ENCODE data around the gene HEPHL1.

The HEPHL1 gene

GRCh38 chr11:94139416-94139815, 118.3 kb downstream of the HEPHL1 start:
- H3K36me3 ChIP-seq (ENCODE audit: control insufficient read depth, insufficient read depth, low read length) = no peaks in the 10 kb centered on the region

GRCh38 chr11:94140154-94140655, 119.1 kb downstream of the HEPHL1 start:
- H3K79me2 ChIP-seq = no peaks in the 10 kb centered on the region
- TF ChIP-seq CTCF (IDR thresholded peaks at IDR 0.05) = no peak
- H3K27me3 ChIP-seq (ENCODE audit: control insufficient read depth, insufficient read depth, low read length) = no peaks in the 10 kb centered on the region
- no peaks in the 10 kb centered on the region for H3K36me3 ChIP-seq (ENCODE audit: control insufficient read depth, insufficient read depth, low read length)
- H3K4me1 ChIP-seq = no peaks in the 10 kb centered on the region
- H3K4me2 ChIP-seq (ENCODE audit: low read length) = no peak overlapping the region
- no peak overlapping the region for H3K4me3 ChIP-seq (ENCODE audit: low read depth, low read length)
- H3K27ac ChIP-seq = no peak overlapping the region
- H3K9me3 ChIP-seq (ENCODE audit: control insufficient read depth, low read length) = no peaks in the 10 kb centered on the region
- H2AFZ ChIP-seq = no peak overlapping the region
- no peak overlapping the region for H3K9ac ChIP-seq

More at GRCh38 chr11:94139416-94139815, 118.3 kb downstream of the HEPHL1 start:
- Histone ChIP-seq H2AFZ (no peak overlapping the region), H3K79me2 (no peaks in the 10 kb centered on the region), H3K9ac (no peak overlapping the region), H3K4me1 (no peaks in the 10 kb centered on the region), H3K27ac (no peak overlapping the region), H3K4me3 (ENCODE audit: low read depth, low read length) (no peak overlapping the region), H3K9me3 (ENCODE audit: control insufficient read depth, low read length) (no peaks in the 10 kb centered on the region), H3K27me3 (ENCODE audit: control insufficient read depth, insufficient read depth, low read length) (no peaks in the 10 kb centered on the region), H3K4me2 (ENCODE audit: low read length) (no peak overlapping the region)
- no peak for TF ChIP-seq CTCF (IDR thresholded peaks at IDR 0.05)

DNA sequence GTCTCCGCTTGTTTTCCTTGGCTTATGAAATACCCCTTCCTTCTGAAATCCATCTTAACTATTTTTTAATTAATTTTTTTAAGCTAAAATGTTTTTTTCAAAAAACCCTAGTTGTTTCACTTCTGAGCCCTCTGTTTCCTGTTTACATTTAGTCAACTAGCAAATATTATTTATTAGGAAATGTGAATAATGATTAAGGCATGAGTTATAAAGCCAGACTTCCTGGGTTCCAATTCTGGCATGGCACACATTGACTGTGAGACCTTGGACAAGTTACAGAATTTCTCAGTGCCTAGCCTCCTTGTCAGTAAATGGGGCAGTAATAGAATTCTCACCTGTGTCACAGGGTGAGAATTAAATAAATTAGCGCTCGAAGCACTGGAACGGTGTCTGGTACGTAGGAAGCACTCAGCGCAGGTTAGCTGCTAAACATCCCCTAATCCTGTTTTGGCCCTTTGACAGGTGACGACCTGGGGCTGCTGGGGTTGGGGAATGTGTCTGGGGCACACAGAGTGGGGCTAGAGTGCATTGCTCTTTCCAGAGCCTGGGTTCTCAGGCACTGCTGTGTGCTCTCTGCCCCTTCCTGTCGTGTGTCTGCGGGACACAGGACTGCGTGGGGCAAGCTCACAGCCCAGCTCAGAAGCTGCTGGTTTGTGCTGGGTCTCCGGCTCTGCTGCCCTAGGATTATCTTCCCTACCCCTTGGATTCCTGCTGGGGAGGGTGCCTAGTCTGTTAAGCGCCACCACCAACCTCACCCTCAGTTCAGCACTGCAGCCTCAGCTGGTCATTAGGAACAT, 120.6 kb downstream of the HEPHL1 start:
- TF ChIP-seq CTCF (IDR thresholded peaks at IDR 0.05) = no peak
- H3K79me2 ChIP-seq = no peaks in the 10 kb centered on the region
- H3K9ac ChIP-seq = no peak overlapping the region
- no peak overlapping the region for H2AFZ ChIP-seq
- H3K27me3 ChIP-seq (ENCODE audit: control insufficient read depth, insufficient read depth, low read length) = no peaks in the 10 kb centered on the region
- no peaks in the 10 kb centered on the region for H3K9me3 ChIP-seq (ENCODE audit: control insufficient read depth, low read length)
- no peak overlapping the region for H3K4me2 ChIP-seq (ENCODE audit: low read length)
- H3K4me1 ChIP-seq = peaks cover 4% of the 10 kb centered on the region
- H3K4me3 ChIP-seq (ENCODE audit: low read depth, low read length) = no peak overlapping the region
- no peaks in the 10 kb centered on the region for H3K36me3 ChIP-seq (ENCODE audit: control insufficient read depth, insufficient read depth, low read length)
- H3K27ac ChIP-seq = no peak overlapping the region

DNA sequence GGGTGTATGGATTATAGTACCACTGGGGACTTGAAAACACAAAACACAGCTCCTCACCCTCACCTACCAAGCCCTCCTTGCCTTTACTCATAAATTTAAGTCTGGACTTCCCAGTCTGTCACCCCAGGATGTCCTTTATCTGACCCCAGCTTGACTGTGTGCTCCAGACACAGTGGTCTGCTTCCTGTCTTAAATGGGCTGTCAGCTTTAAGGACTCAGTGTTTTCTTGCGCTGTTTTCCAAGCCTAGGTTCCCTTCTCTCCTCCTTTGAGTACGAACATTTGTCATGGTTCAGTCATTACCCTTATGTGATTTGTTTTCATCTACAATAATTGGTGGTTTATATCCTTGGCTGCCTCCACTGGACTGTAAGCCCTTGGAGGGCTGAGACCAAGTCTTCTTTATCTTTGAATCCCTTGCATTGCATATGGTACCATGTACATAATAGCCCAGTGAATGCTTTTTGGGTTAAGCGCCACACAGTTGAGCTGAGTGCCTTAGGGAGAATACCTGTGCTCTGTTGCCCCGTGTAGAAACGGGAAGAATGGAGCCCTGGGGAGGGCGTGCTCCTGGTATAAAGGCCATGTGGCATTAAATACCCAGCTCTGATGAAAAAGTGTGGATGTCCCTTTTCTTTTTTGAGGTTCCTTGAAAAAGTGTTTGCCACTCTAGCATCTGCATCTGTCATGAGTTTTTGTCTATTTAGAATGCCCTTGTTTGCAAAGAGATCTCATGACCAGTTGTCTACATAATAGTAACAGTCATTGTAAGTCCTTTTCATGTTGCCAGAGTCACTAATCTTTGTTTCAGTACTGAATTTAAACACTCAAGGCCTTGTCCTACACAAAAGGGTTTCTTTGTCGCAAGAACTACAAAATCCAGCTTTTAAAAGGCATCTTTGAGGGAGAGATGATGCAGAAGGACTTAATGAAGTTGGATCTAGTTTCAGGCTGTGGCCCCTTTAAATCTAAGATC, 121.4 kb downstream of the HEPHL1 start:
- no peak overlapping the region for H3K4me2 ChIP-seq (ENCODE audit: low read length)
- H3K27me3 ChIP-seq (ENCODE audit: control insufficient read depth, insufficient read depth, low read length) = no peaks in the 10 kb centered on the region
- no peak overlapping the region for H2AFZ ChIP-seq
- no peaks in the 10 kb centered on the region for H3K9me3 ChIP-seq (ENCODE audit: control insufficient read depth, low read length)
- H3K79me2 ChIP-seq = no peaks in the 10 kb centered on the region
- no peak overlapping the region for H3K4me3 ChIP-seq (ENCODE audit: low read depth, low read length)
- no peak overlapping the region for H3K27ac ChIP-seq
- H3K4me1 ChIP-seq = peaks cover 4% of the 10 kb centered on the region
- TF ChIP-seq CTCF (IDR thresholded peaks at IDR 0.05) = no peak
- H3K36me3 ChIP-seq (ENCODE audit: control insufficient read depth, insufficient read depth, low read length) = no peaks in the 10 kb centered on the region
- no peak overlapping the region for H3K9ac ChIP-seq
